Caco-2 (cell line): ENCODE results near the gene LCTL. TPM values are rescaled to one million over a fixed set of nuclear protein-coding genes. Genes with fewer than 3 reads are reported as not detected.

Source experiments
- BruUV-seq: library from RNA; stranded (reverse); fragments of 400-500 nt; replicated peaks from 2 replicates; lab custom pipeline; 2021; lab: Mats Ljungman, UMichigan
- CTCF ChIA-PET: fragments of 300-600 bp; sonication (Branson Sonifier 250); formaldehyde crosslinking; loops from one replicate; lab custom pipeline; 2022; ENCODE audit warnings: antibody characterized with exemption; lab: Charles Lee
- POLR2A ChIA-PET: fragments of 300-600 bp; sonication (Branson Sonifier 250); formaldehyde crosslinking; loops from one replicate; lab custom pipeline; 2022; ENCODE audit warnings: antibody characterized with exemption; lab: Charles Lee
- DNase-seq, 2 experiments: peaks; one replicate each; pipeline versions ENCODE4 v3.0.0 to v3.0.0-alpha.2; 2020 to 2022
- H3K27me3 ChIP-seq: replicated peaks from 2 replicates; pipeline ENCODE4 v1.6.0; 2011; ENCODE audit warnings: low read length; ENCODE audit not compliant: control insufficient read depth, insufficient read depth
- H3K36me3 ChIP-seq: 2 replicates; pipeline ENCODE4 v1.5.1; 2011; ENCODE audit warnings: low read length; ENCODE audit not compliant: control insufficient read depth, insufficient read depth
- H3K4me1 ChIP-seq: fragments of 250-450 bp; sonication (Bioruptor Pico); 2 replicates; pipeline ENCODE4 v1.5.1; 2020; ENCODE audit warnings: mild to moderate bottlenecking
- H3K4me3 ChIP-seq: 2 replicates; pipeline ENCODE4 v1.5.1; 2011; ENCODE audit warnings: low read depth, mild to moderate bottlenecking, control low read depth, low read length
- H3K9me3 ChIP-seq: fragments of 250-450 bp; sonication (Bioruptor Pico); 2 replicates; pipeline ENCODE4 v1.5.1; 2020; ENCODE audit warnings: mild to moderate bottlenecking, moderate library complexity
- H3K27ac Mint-ChIP-seq: one replicate; pipeline ENCODE4 v1.8.0; 2022; ENCODE audit warnings: mixed read lengths; ENCODE audit not compliant: unreplicated experiment
- H3K27me3 Mint-ChIP-seq: one replicate; pipeline ENCODE4 v1.8.0; 2022; ENCODE audit warnings: mixed read lengths; ENCODE audit not compliant: insufficient read depth, unreplicated experiment
- H3K36me3 Mint-ChIP-seq: one replicate; pipeline ENCODE4 v1.8.0; 2022; ENCODE audit warnings: mild to moderate bottlenecking, mixed read lengths; ENCODE audit not compliant: insufficient read depth, unreplicated experiment
- H3K4me1 Mint-ChIP-seq: one replicate; pipeline ENCODE4 v1.8.0; 2022; ENCODE audit warnings: low read depth, mixed read lengths; ENCODE audit not compliant: unreplicated experiment
- H3K4me3 Mint-ChIP-seq: one replicate; pipeline ENCODE4 v1.8.0; 2022; ENCODE audit warnings: mild to moderate bottlenecking, moderate library complexity, mixed read lengths; ENCODE audit not compliant: unreplicated experiment
- H3K9me3 Mint-ChIP-seq: one replicate; pipeline ENCODE4 v1.8.0; 2022; ENCODE audit warnings: mixed read lengths; ENCODE audit not compliant: unreplicated experiment
- CTCF ChIP-seq, 2 experiments: fragments of 200-600 bp in 1 of 2; IDR thresholded peaks; 1 replicate in 1 of 2; 2 replicates in 1 of 2; pipeline versions ENCODE4 v1.5.1 to v1.8.0; 2011 to 2022; ENCODE audit warnings: antibody characterized with exemption in 1 of 2, control low read depth in 1 of 2, inconsistent platforms in 1 of 2, low read depth in 1 of 2, low read length in 1 of 2, mild to moderate bottlenecking in 1 of 2, moderate library complexity in 1 of 2; ENCODE audit not compliant: insufficient read depth in 1 of 2, severe bottlenecking in 1 of 2, unreplicated experiment in 1 of 2
- intact Hi-C: fragments of 100-400 bp; cut with micrococcal nuclease; formaldehyde crosslinking; loops from one replicate; pipeline ENCODE4 v1.10.0; 2022; ENCODE audit not compliant: unreplicated experiment
- total RNA-seq: library from RNA; stranded (reverse); gene quantifications from 2 replicates; pipeline ENCODE4 v1.2.3, GENCODE V29; 2022

Gene LCTL
- total RNA-seq, 1 experiment from 2014 or later = not detected

GRCh38 chr15:66515901-66516322 is 49.9 kb downstream of the LCTL start:
- no peaks in the 10 kb centered on the region for H3K9me3 Mint-ChIP-seq
- Histone ChIP-seq H3K4me1 (no peaks in the 10 kb centered on the region), H3K27me3 (no peaks in the 10 kb centered on the region), H3K9me3 (no peaks in the 10 kb centered on the region), H3K4me3 (no peak overlapping the region), H3K36me3 (no peaks in the 10 kb centered on the region)
- CTCF ChIA-PET = no interaction called here
- no peak overlapping the region for H3K4me3 Mint-ChIP-seq
- POLR2A ChIA-PET = no interaction called here
- intact Hi-C loops = no loop called here
- no peak overlapping the region for H3K27ac Mint-ChIP-seq
- no peak for TF ChIP-seq CTCF (IDR thresholded peaks at IDR 0.05; ENCODE audit: insufficient read depth in 1 of 2, low read depth in 1 of 2, low read length in 1 of 2, severe bottlenecking in 1 of 2, unreplicated experiment in 1 of 2)
- peaks cover 13% of the 10 kb centered on the region for H3K36me3 Mint-ChIP-seq
- DNase-seq = no peak
- H3K27me3 Mint-ChIP-seq = no peaks in the 10 kb centered on the region
- H3K4me1 Mint-ChIP-seq = no peaks in the 10 kb centered on the region
- no TSS peak for BruUV-seq

- no peaks in the 10 kb centered on the region for H3K9me3 ChIP-seq
- CTCF ChIA-PET = no interaction called here
- no peak overlapping the region for H3K4me3 Mint-ChIP-seq
- no TSS peak for BruUV-seq
- no peaks in the 10 kb centered on the region for H3K27me3 ChIP-seq
- H3K4me1 Mint-ChIP-seq = no peaks in the 10 kb centered on the region
- no peaks in the 10 kb centered on the region for H3K9me3 Mint-ChIP-seq
- H3K36me3 Mint-ChIP-seq = peaks cover 11% of the 10 kb centered on the region
- no peak for TF ChIP-seq CTCF (IDR thresholded peaks at IDR 0.05; ENCODE audit: insufficient read depth in 1 of 2, low read depth in 1 of 2, low read length in 1 of 2, severe bottlenecking in 1 of 2, unreplicated experiment in 1 of 2)
- no peak for DNase-seq
- H3K27me3 Mint-ChIP-seq = no peaks in the 10 kb centered on the region
- no peaks in the 10 kb centered on the region for H3K4me1 ChIP-seq
- no peaks in the 10 kb centered on the region for H3K36me3 ChIP-seq
- POLR2A ChIA-PET = no interaction called here
- H3K27ac Mint-ChIP-seq = no peak overlapping the region
- no peak overlapping the region for H3K4me3 ChIP-seq
- intact Hi-C loops = no loop called here
Observed at GRCh38 chr15:66514586-66514985, 51.2 kb downstream of the LCTL start.

- H3K4me3 Mint-ChIP-seq = no peak overlapping the region
- H3K9me3 ChIP-seq = no peaks in the 10 kb centered on the region
- no peaks in the 10 kb centered on the region for H3K27me3 ChIP-seq
- H3K36me3 Mint-ChIP-seq = peaks cover 22% of the 10 kb centered on the region
- H3K27ac Mint-ChIP-seq = no peak overlapping the region
- H3K27me3 Mint-ChIP-seq = no peaks in the 10 kb centered on the region
- ChIA-PET POLR2A (no interaction called here), CTCF (no interaction called here)
- no peak for DNase-seq
- peaks cover 7% of the 10 kb centered on the region for H3K4me1 Mint-ChIP-seq
- no peaks in the 10 kb centered on the region for H3K9me3 Mint-ChIP-seq
- peaks cover under 1% of the 10 kb centered on the region; the same call in 1 of the 2 replicates for H3K4me1 ChIP-seq
- H3K4me3 ChIP-seq = no peak overlapping the region
- intact Hi-C loops = no loop called here
- H3K36me3 ChIP-seq = no peaks in the 10 kb centered on the region
- no peak for TF ChIP-seq CTCF (IDR thresholded peaks at IDR 0.05; ENCODE audit: insufficient read depth in 1 of 2, low read depth in 1 of 2, low read length in 1 of 2, severe bottlenecking in 1 of 2, unreplicated experiment in 1 of 2)
- BruUV-seq = no TSS peak
Observed at GRCh38 chr15:66508293-66508883, 57.4 kb downstream of the LCTL start.
